22Rv1 (cell line): Measurements from ENCODE around the gene CAPN2.

Experiments
- CTCF ChIP-seq: fragments of 450-650 bp; IDR thresholded peaks from 2 replicates; pipeline ENCODE4 v1.5.1; 2017; ENCODE audit warnings: mild to moderate bottlenecking
- ZFX ChIP-seq: fragments of 450-650 bp; IDR thresholded peaks from 2 replicates; pipeline ENCODE4 v1.6.1; 2017; ENCODE audit warnings: antibody characterized with exemption, borderline replicate concordance

GRCh38 chr1:223725578-223725977, 13.2 kb downstream of the CAPN2 start:
- TF ChIP-seq CTCF (no peak), ZFX (no peak)
